ENCODE results near the gene NKD1.

DNA sequence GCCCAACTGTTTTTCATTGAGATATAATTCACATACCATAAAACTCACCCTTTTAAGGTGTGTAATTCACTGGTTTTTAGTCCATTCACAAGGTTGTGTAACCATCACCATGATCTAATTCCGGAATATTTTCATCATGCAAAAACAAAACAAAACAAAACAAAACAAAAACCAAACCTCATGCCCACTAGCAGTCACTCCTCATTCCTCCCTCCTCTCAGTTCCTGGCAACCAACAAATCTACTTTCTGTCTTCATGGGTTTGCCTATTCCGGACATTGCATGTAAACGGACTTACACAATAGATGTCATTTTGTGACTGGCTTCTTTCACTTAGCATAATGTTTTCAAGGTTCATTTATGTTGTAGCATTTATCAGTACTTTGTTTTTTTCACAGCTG lies 140.7 kb downstream of the NKD1 start:
- TF ChIP-seq POLR2AphosphoS5 (IDR thresholded peaks at IDR 0.05) (no peak), POLR2A (IDR thresholded peaks at IDR 0.05) (no peak)
